HEK293 (cell line): ENCODE data around the gene SMIM17.

Source experiments
- CTCF ChIA-PET: fragments of 350-600 bp; formaldehyde crosslinking; extraction: SDS; loops from one replicate; lab custom pipeline; 2021; ENCODE audit warnings: antibody characterized with exemption; lab: Yijun Ruan, JAX
- POLR2A ChIA-PET: fragments of 300-600 bp; formaldehyde crosslinking; extraction: SDS; loops from one replicate; lab custom pipeline; 2020; ENCODE audit warnings: antibody characterized with exemption, inconsistent platforms; lab: Yijun Ruan, JAX
- H3K27ac ChIP-seq: fragments of 200-500 bp; sonication (Bioruptor generic); 2 replicates; pipeline ENCODE4 v1.5.1; 2014; ENCODE audit warnings: low read depth, low read length, control low read depth, inconsistent platforms; ENCODE audit errors: extremely low read depth
- H3K36me3 ChIP-seq, 2 experiments: fragments of 200-500 bp in 1 of 2; sonication (Bioruptor generic) in 1 of 2; 1 replicate in 1 of 2; 2 replicates in 1 of 2; pipeline ENCODE4 v1.5.1; 2014 to 2017; ENCODE audit warnings: inconsistent platforms in 2 of 2, low read length in 2 of 2; ENCODE audit not compliant: control insufficient read depth in 2 of 2, insufficient read depth in 1 of 2
- H3K4me1 ChIP-seq: fragments of 200-500 bp; sonication (Bioruptor generic); 2 replicates; pipeline ENCODE4 v1.5.1; 2014; ENCODE audit warnings: mild to moderate bottlenecking, low read length, inconsistent platforms; ENCODE audit not compliant: control insufficient read depth, insufficient read depth
- H3K4me3 ChIP-seq: 2 replicates; pipeline ENCODE4 v1.5.1; 2011; ENCODE audit warnings: low read depth, mild to moderate bottlenecking, control low read depth, low read length, moderate library complexity
- H3K9me3 ChIP-seq: fragments of 200-500 bp; sonication (Bioruptor generic); 2 replicates; pipeline ENCODE4 v1.5.1; 2014; ENCODE audit warnings: low read depth, low read length, inconsistent platforms; ENCODE audit not compliant: control insufficient read depth, insufficient read depth
- GLI2 ChIP-seq: fragments of 450-650 bp; formaldehyde crosslinking; IDR thresholded peaks from 2 replicates; pipeline ENCODE4; 2017; ENCODE audit warnings: missing biosample characterization, missing genetic modification characterization, low read depth, borderline replicate concordance
- YY2 ChIP-seq: fragments of 450-650 bp; formaldehyde crosslinking; IDR thresholded peaks from 2 replicates; pipeline ENCODE4 v1.5.1; 2016; ENCODE audit warnings: missing biosample characterization, missing genetic modification characterization
- ZNF138 ChIP-seq: fragments of 450-650 bp; formaldehyde crosslinking; IDR thresholded peaks from 2 replicates; pipeline ENCODE4 v1.5.1; 2016; ENCODE audit warnings: missing biosample characterization, missing genetic modification characterization, borderline replicate concordance
- ZNF221 ChIP-seq: fragments of 450-650 bp; formaldehyde crosslinking; IDR thresholded peaks from 2 replicates; pipeline ENCODE4 v1.5.1; 2017; ENCODE audit warnings: missing biosample characterization, missing genetic modification characterization, borderline replicate concordance
- ZNF248 ChIP-seq: fragments of 450-650 bp; formaldehyde crosslinking; IDR thresholded peaks from 2 replicates; pipeline ENCODE4 v1.5.1; 2017; ENCODE audit warnings: missing biosample characterization, missing genetic modification characterization
- ZNF341 ChIP-seq: fragments of 450-650 bp; formaldehyde crosslinking; IDR thresholded peaks from 2 replicates; pipeline ENCODE4; 2016; ENCODE audit warnings: low read depth, missing biosample characterization, missing genetic modification characterization
- ZNF548 ChIP-seq: fragments of 450-650 bp; formaldehyde crosslinking; IDR thresholded peaks from 2 replicates; pipeline ENCODE4 v1.5.1; 2016; ENCODE audit warnings: missing biosample characterization, missing genetic modification characterization
- ZNF555 ChIP-seq: fragments of 450-650 bp; formaldehyde crosslinking; conservative IDR thresholded peaks from 2 replicates; pipeline ENCODE4 v1.5.1; 2017; ENCODE audit warnings: missing biosample characterization, mild to moderate bottlenecking, missing genetic modification characterization, inconsistent platforms
- ZNF596 ChIP-seq: fragments of 450-650 bp; IDR thresholded peaks from 2 replicates; pipeline ENCODE4 v1.5.0; 2018; ENCODE audit warnings: missing biosample characterization, mild to moderate bottlenecking, missing genetic modification characterization, moderate library complexity
- ZNF654 ChIP-seq: fragments of 450-650 bp; formaldehyde crosslinking; IDR thresholded peaks from 2 replicates; pipeline ENCODE4 v1.5.1; 2016; ENCODE audit warnings: low read depth, missing biosample characterization, missing genetic modification characterization
- ZNF664 ChIP-seq: fragments of 450-650 bp; formaldehyde crosslinking; IDR thresholded peaks from 2 replicates; pipeline ENCODE4 v1.5.1; 2016; ENCODE audit warnings: missing biosample characterization, missing genetic modification characterization
- TF ChIP-seq, protein P1 (sequence below): fragments of 450-650 bp; formaldehyde crosslinking; IDR thresholded peaks from 2 replicates; pipeline ENCODE4 v1.5.1; 2016; ENCODE audit warnings: missing biosample characterization, missing genetic modification characterization, borderline replicate concordance

The SMIM17 gene

DNA sequence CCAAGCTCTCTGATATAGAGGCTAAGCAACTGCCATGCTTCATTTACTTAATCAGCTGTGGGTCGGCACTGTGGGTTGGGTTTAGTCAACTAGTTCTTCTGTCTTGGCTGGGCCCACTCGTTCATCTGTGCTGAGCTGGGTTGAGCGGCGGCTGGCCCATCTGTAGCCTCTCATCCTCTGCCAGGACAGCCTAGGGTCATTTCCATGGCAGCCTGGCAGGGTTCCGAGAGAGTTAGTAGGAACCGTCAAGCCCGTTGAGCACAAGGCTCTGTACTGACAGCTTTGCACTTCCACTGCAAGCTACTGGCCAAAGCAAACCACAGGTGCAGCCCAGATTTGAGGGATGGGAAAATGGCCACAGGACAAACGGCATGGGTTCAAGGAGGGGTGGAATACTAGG is 35.2 kb downstream of the SMIM17 start:
- ChIA-PET CTCF (interaction anchor here (0.7 kb wide), 1 partner anchor 421 kb away, joined by 3 read pairs; no protein-coding TSS in a partner anchor), POLR2A (no interaction called here)
- Histone ChIP-seq H3K27ac (no peak overlapping the region), H3K9me3 (no peaks in the 10 kb centered on the region), H3K4me3 (no peak overlapping the region), H3K36me3 (no peaks in the 10 kb centered on the region), H3K4me1 (no peaks in the 10 kb centered on the region)
- TF ChIP-seq, protein P1, sequence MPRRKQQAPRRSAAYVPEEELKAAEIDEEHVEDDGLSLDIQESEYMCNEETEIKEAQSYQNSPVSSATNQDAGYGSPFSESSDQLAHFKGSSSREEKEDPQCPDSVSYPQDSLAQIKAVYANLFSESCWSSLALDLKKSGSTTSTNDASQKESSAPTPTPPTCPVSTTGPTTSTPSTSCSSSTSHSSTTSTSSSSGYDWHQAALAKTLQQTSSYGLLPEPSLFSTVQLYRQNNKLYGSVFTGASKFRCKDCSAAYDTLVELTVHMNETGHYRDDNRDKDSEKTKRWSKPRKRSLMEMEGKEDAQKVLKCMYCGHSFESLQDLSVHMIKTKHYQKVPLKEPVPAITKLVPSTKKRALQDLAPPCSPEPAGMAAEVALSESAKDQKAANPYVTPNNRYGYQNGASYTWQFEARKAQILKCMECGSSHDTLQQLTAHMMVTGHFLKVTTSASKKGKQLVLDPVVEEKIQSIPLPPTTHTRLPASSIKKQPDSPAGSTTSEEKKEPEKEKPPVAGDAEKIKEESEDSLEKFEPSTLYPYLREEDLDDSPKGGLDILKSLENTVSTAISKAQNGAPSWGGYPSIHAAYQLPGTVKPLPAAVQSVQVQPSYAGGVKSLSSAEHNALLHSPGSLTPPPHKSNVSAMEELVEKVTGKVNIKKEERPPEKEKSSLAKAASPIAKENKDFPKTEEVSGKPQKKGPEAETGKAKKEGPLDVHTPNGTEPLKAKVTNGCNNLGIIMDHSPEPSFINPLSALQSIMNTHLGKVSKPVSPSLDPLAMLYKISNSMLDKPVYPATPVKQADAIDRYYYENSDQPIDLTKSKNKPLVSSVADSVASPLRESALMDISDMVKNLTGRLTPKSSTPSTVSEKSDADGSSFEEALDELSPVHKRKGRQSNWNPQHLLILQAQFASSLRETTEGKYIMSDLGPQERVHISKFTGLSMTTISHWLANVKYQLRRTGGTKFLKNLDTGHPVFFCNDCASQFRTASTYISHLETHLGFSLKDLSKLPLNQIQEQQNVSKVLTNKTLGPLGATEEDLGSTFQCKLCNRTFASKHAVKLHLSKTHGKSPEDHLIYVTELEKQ (tag by site-specific recombination), result no peak
- TF ChIP-seq ZNF138 (tag by site-specific recombination), result no peak
- no peak for TF ChIP-seq ZNF248 (tag by site-specific recombination)
- no peak for TF ChIP-seq ZNF555
- no peak for TF ChIP-seq ZNF654 (tag by site-specific recombination)

DNA sequence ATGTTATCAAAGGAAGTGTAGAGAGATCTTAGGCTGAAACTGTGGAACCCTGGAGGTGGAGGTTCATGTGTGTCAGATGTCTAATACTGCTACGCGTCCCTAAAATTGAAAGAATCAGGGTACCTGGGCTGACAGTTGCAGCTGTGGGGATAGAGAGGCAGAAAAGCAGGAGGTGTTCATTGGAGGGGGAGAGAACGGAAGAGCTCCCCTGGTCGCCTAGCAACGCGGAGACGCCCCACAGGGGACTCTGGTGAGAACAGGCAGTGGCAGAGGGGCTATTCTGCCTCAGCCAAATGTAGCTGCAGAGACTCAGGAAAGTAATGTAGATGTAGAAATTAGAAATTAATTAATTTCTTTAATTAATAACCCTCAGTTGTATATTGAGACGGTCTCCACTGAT is 38.7 kb downstream of the SMIM17 start:
- ChIA-PET CTCF (interaction anchor here (0.6 kb wide), 1 partner anchor 260 kb away, joined by 3 read pairs; no protein-coding TSS in a partner anchor), POLR2A (no interaction called here)
- H3K27ac ChIP-seq, result no peak overlapping the region
- no peaks in the 10 kb centered on the region for H3K36me3 ChIP-seq
- no peak overlapping the region for H3K4me3 ChIP-seq
- no peaks in the 10 kb centered on the region for H3K9me3 ChIP-seq
- TF ChIP-seq ZNF341 (tag by site-specific recombination) (peak; percentile 35), YY2 (no peak)
- no peaks in the 10 kb centered on the region for H3K4me1 ChIP-seq

DNA sequence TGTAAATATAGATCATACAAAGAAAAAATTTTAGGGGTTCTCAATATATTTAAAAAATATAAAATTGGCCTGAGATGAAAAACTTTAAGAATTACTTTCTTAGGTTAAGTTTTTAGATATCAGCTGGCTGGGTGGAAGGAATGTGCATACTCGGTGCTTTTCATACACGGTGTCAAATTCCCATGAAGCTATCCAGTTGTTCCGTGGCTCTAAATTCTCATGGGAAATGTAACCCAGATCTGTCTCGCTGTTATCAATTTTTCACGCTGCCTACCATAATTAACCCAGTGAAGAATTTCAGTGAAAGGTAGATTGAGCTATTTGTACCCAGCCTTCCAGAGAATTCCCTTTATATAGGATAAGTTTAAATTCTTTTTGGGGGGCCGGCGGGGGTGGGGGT is 40.2 kb downstream of the SMIM17 start:
- no peaks in the 10 kb centered on the region for H3K4me1 ChIP-seq
- TF ChIP-seq ZNF664 (tag by site-specific recombination), result no peak
- TF ChIP-seq, protein P1 (tag by site-specific recombination), result no peak
- no peak for TF ChIP-seq ZNF596
- TF ChIP-seq, all 188 proteins: peak for 0
- ChIA-PET CTCF (interaction anchor here (0.6 kb wide), 1 partner anchor 109 kb away, joined by 3 read pairs; no protein-coding TSS in a partner anchor), POLR2A (no interaction called here)
- Histone ChIP-seq H3K27ac (no peak overlapping the region), H3K9me3 (no peaks in the 10 kb centered on the region), H3K4me3 (no peak overlapping the region), H3K36me3 (no peaks in the 10 kb centered on the region)

DNA sequence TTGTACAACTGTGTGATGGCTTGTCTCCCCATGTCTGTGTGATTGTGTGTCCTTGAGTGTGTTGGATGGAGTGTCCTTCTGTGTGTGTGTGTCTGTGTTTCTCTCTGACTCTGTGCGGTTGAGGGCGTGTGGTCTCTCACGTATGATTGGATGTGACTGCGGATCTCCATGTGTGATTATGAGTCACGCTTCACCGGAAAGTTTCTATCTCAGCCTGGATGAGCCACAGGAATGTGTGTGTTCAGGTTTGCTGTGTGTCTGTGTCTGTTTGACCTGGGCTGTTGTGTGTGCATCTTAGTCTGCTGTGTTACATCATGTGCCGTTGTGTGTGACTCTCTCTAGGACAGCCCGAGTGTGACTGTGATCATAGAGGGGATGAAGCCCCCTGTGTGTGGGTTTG is 44.1 kb downstream of the SMIM17 start:
- no peak overlapping the region for H3K4me3 ChIP-seq
- POLR2A ChIA-PET, result no interaction called here
- no peaks in the 10 kb centered on the region for H3K4me1 ChIP-seq
- no peaks in the 10 kb centered on the region; the same call in 1 of the 2 replicates for H3K9me3 ChIP-seq
- CTCF ChIA-PET, result no interaction called here
- no peak for TF ChIP-seq ZNF221
- no peak for TF ChIP-seq ZNF548 (tag by site-specific recombination)
- no peak for TF ChIP-seq GLI2 (tag by site-specific recombination)
- H3K36me3 ChIP-seq, result no peaks in the 10 kb centered on the region
- H3K27ac ChIP-seq, result no peak overlapping the region
